ENCODE results near the gene CMC1.
A peak's percentile ranks its signal among the peaks of the same experiment; 100 is the strongest.

Gene CMC1

GRCh38 chr3:28239108-28239507 lies 2.3 kb upstream of the CMC1 start:
- Histone ChIP-seq H3K9me3 (ENCODE audit: insufficient read depth, low read depth, low read length) (no peaks in the 10 kb centered on the region), H3K27me3 (ENCODE audit: insufficient read depth, low read length, poor library complexity, severe bottlenecking) (no peaks in the 10 kb centered on the region), H3K4me2 (ENCODE audit: low read depth, low read length, poor library complexity, severe bottlenecking) (no peak overlapping the region), H3K36me3 (ENCODE audit: insufficient read depth, low read length) (no peaks in the 10 kb centered on the region), H4K20me1 (ENCODE audit: insufficient read depth, low read length, poor library complexity, severe bottlenecking) (no peaks in the 10 kb centered on the region), H2AFZ (ENCODE audit: low read length) (peak overlapping the region; percentile 23; the same call in 1 of the 2 replicates), H3K79me2 (ENCODE audit: insufficient read depth, low read length) (peaks cover 20% of the 10 kb centered on the region), H3F3A (ENCODE audit: low read depth) (no peaks in the 10 kb centered on the region), H3K9me2 (replicated peaks; ENCODE audit: low read depth, low read length) (no peaks in the 10 kb centered on the region), H3K4me1 (ENCODE audit: insufficient read depth, low read length, poor library complexity, severe bottlenecking) (peaks cover 26% of the 10 kb centered on the region), H3K9ac (ENCODE audit: low read depth, low read length, poor library complexity, severe bottlenecking) (no peak overlapping the region), H3K4me3 (ENCODE audit: low read length, poor library complexity, severe bottlenecking) (no peak overlapping the region)
- TF ChIP-seq CTCF (conservative IDR thresholded peaks at IDR 0.05; ENCODE audit: low read length) (no peak), EZH2phosphoT487 (IDR thresholded peaks at IDR 0.05; ENCODE audit: borderline replicate concordance) (no peak)

- H3F3A ChIP-seq (ENCODE audit: low read depth) = no peaks in the 10 kb centered on the region
- no peaks in the 10 kb centered on the region for H3K9me2 ChIP-seq (replicated peaks; ENCODE audit: low read depth, low read length)
- H3K4me2 ChIP-seq (ENCODE audit: low read depth, low read length, poor library complexity, severe bottlenecking) = peak overlapping the region; percentile 68
- no peaks in the 10 kb centered on the region for H4K20me1 ChIP-seq (ENCODE audit: insufficient read depth, low read length, poor library complexity, severe bottlenecking)
- H3K4me3 ChIP-seq (ENCODE audit: low read length, poor library complexity, severe bottlenecking) = peak overlapping the region; percentile 92
- peak overlapping the region; percentile 69 for H2AFZ ChIP-seq (ENCODE audit: low read length)
- peaks cover 20% of the 10 kb centered on the region for H3K79me2 ChIP-seq (ENCODE audit: insufficient read depth, low read length)
- no peaks in the 10 kb centered on the region for H3K36me3 ChIP-seq (ENCODE audit: insufficient read depth, low read length)
- no peaks in the 10 kb centered on the region for H3K27me3 ChIP-seq (ENCODE audit: insufficient read depth, low read length, poor library complexity, severe bottlenecking)
- H3K9me3 ChIP-seq (ENCODE audit: insufficient read depth, low read depth, low read length) = no peaks in the 10 kb centered on the region
- TF ChIP-seq CTCF (conservative IDR thresholded peaks at IDR 0.05; ENCODE audit: low read length) = no peak
- TF ChIP-seq EZH2phosphoT487 (IDR thresholded peaks at IDR 0.05; ENCODE audit: borderline replicate concordance) = no peak
- no peak overlapping the region for H3K9ac ChIP-seq (ENCODE audit: low read depth, low read length, poor library complexity, severe bottlenecking)
- H3K4me1 ChIP-seq (ENCODE audit: insufficient read depth, low read length, poor library complexity, severe bottlenecking) = peaks cover 28% of the 10 kb centered on the region
Observed at GRCh38 chr3:28240441-28240840, 978 bp upstream of the CMC1 start.

DNA sequence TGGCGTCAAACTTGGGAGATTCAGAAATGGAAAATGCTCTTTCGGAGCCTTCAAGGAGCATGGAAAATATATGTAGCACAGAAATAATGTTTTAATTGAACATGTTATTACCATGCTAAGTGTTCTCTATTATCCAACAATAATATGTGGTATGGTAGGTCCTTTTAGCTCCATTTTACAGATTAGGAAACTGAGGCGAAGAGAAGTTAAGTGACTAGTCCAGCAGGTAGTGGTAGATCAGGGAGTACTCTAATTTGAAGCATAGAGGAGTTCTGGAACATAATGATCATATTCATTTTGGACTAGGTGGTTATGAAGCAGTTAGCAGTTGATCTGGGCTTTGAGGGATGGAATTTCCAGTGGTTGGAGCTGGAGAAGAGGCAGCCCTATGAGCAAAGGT lies 1.1 kb downstream of the CMC1 start:
- no peaks in the 10 kb centered on the region for H3K9me2 ChIP-seq (replicated peaks; ENCODE audit: low read depth, low read length)
- H2AFZ ChIP-seq (ENCODE audit: low read length) = no peak overlapping the region
- no peaks in the 10 kb centered on the region for H3K27me3 ChIP-seq (ENCODE audit: insufficient read depth, low read length, poor library complexity, severe bottlenecking)
- H3K4me2 ChIP-seq (ENCODE audit: low read depth, low read length, poor library complexity, severe bottlenecking) = peak overlapping the region; percentile 91
- H4K20me1 ChIP-seq (ENCODE audit: insufficient read depth, low read length, poor library complexity, severe bottlenecking) = no peaks in the 10 kb centered on the region
- no peaks in the 10 kb centered on the region for H3K36me3 ChIP-seq (ENCODE audit: insufficient read depth, low read length)
- H3K9ac ChIP-seq (ENCODE audit: low read depth, low read length, poor library complexity, severe bottlenecking) = peak overlapping the region; percentile 86
- H3K9me3 ChIP-seq (ENCODE audit: insufficient read depth, low read depth, low read length) = no peaks in the 10 kb centered on the region
- no peaks in the 10 kb centered on the region for H3F3A ChIP-seq (ENCODE audit: low read depth)
- peaks cover 20% of the 10 kb centered on the region for H3K79me2 ChIP-seq (ENCODE audit: insufficient read depth, low read length)
- H3K4me3 ChIP-seq (ENCODE audit: low read length, poor library complexity, severe bottlenecking) = peak overlapping the region; percentile 92
- TF ChIP-seq CTCF (conservative IDR thresholded peaks at IDR 0.05; ENCODE audit: low read length) (no peak), EZH2phosphoT487 (IDR thresholded peaks at IDR 0.05; ENCODE audit: borderline replicate concordance) (no peak)
- H3K4me1 ChIP-seq (ENCODE audit: insufficient read depth, low read length, poor library complexity, severe bottlenecking) = peaks cover 38% of the 10 kb centered on the region

All from Loucy (cell line).